HEK293T (cell line): ENCODE measurements around the gene METTL6.

ENCODE experiments used
- CTCF ChIA-PET: fragments of 350-600 bp; formaldehyde crosslinking; extraction: SDS; loops from one replicate; lab custom pipeline; 2021; ENCODE audit warnings: antibody characterized with exemption, inconsistent platforms; lab: Yijun Ruan, JAX
- POLR2A ChIA-PET: fragments of 350-600 bp; formaldehyde crosslinking; extraction: SDS; loops from one replicate; lab custom pipeline; 2020; ENCODE audit warnings: antibody characterized with exemption, inconsistent platforms; lab: Yijun Ruan, JAX
- DNase-seq: peaks from one replicate; pipeline ENCODE4 v3.0.0; 2012; ENCODE audit warnings: mixed read lengths; ENCODE audit errors: extremely low spot score
- ARNT ChIP-seq: fragments of 450-650 bp; IDR thresholded peaks from 2 replicates; pipeline ENCODE4 v1.6.1; 2017; ENCODE audit warnings: mild to moderate bottlenecking
- BHLHE40 ChIP-seq: fragments of 450-650 bp; IDR thresholded peaks from 2 replicates; pipeline ENCODE4 v1.6.1; 2016; ENCODE audit warnings: mild to moderate bottlenecking, moderate library complexity, borderline replicate concordance
- CTBP1 ChIP-seq: fragments of 450-650 bp; IDR thresholded peaks from 2 replicates; pipeline ENCODE4 v1.6.1; 2016; ENCODE audit warnings: borderline replicate concordance
- ELF4 ChIP-seq: fragments of 450-650 bp; IDR thresholded peaks from 2 replicates; pipeline ENCODE4 v1.6.1; 2017; ENCODE audit warnings: antibody characterized with exemption
- FOXA1 ChIP-seq: fragments of 450-650 bp; IDR thresholded peaks from 2 replicates; pipeline ENCODE4 v1.6.1; 2016; ENCODE audit warnings: mild to moderate bottlenecking
- FOXK2 ChIP-seq: fragments of 450-650 bp; IDR thresholded peaks from 2 replicates; pipeline ENCODE4 v1.6.1; 2016; ENCODE audit warnings: mild to moderate bottlenecking
- FOXM1 ChIP-seq: fragments of 450-650 bp; IDR thresholded peaks from 2 replicates; pipeline ENCODE4 v1.6.1; 2017; ENCODE audit warnings: mild to moderate bottlenecking, borderline replicate concordance
- HDGF ChIP-seq: fragments of 450-650 bp; IDR thresholded peaks from 2 replicates; pipeline ENCODE4 v1.6.1; 2017; ENCODE audit warnings: antibody characterized with exemption, borderline replicate concordance
- L3MBTL2 ChIP-seq: fragments of 450-650 bp; conservative IDR thresholded peaks from 2 replicates; pipeline ENCODE4 v1.6.1; 2016; ENCODE audit warnings: mild to moderate bottlenecking
- LEF1 ChIP-seq: fragments of 450-650 bp; IDR thresholded peaks from 2 replicates; pipeline ENCODE4 v1.6.1; 2017; ENCODE audit warnings: mild to moderate bottlenecking, borderline replicate concordance
- NFRKB ChIP-seq: fragments of 450-650 bp; IDR thresholded peaks from 2 replicates; pipeline ENCODE4 v1.6.1; 2016; ENCODE audit warnings: mild to moderate bottlenecking, moderate library complexity
- SP1 ChIP-seq: fragments of 450-650 bp; IDR thresholded peaks from 2 replicates; pipeline ENCODE4 v1.6.1; 2017
- SUZ12 ChIP-seq: fragments of 450-650 bp; IDR thresholded peaks from 2 replicates; pipeline ENCODE4 v1.6.1; 2016; ENCODE audit warnings: mild to moderate bottlenecking
- TARDBP ChIP-seq: fragments of 450-650 bp; IDR thresholded peaks from 2 replicates; pipeline ENCODE4 v1.6.1; 2016
- ZNF384 ChIP-seq: fragments of 450-650 bp; IDR thresholded peaks from 2 replicates; pipeline ENCODE4 v1.6.1; 2016
- TF ChIP-seq, protein P1 (sequence below): fragments of 450-650 bp; IDR thresholded peaks from 2 replicates; pipeline ENCODE4 v1.6.1; 2016

The METTL6 gene

DNA sequence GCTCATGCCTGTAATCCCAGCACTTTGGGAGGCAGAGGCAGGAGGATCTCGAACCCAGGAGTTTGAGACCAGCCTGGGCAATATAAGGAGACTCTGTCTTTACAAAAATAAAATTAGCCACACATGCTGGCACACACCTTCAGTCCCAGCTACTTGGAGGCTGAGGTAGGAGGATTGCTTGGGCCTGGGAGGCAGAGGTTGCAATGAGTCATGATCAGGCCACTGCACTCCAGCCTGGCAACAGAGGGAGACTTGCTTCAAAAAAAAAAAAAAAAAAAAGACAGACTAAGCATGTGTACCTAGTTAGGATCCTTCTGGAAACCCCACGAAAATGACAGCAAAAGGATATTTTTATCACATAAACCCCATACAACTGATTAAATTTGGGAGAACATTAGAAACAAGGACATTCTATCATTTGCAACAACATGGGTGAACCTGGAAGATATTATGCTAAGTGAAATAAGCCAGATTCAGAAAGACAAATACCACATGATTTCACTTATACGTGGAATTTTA, 44.9 kb downstream of the METTL6 start:
- TF ChIP-seq HDGF, result no peak
- TF ChIP-seq, protein P1, sequence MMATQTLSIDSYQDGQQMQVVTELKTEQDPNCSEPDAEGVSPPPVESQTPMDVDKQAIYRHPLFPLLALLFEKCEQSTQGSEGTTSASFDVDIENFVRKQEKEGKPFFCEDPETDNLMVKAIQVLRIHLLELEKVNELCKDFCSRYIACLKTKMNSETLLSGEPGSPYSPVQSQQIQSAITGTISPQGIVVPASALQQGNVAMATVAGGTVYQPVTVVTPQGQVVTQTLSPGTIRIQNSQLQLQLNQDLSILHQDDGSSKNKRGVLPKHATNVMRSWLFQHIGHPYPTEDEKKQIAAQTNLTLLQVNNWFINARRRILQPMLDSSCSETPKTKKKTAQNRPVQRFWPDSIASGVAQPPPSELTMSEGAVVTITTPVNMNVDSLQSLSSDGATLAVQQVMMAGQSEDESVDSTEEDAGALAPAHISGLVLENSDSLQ, result no peak
- TF ChIP-seq LEF1, result no peak
- TF ChIP-seq TARDBP, result no peak
- TF ChIP-seq FOXM1, result no peak
- TF ChIP-seq L3MBTL2, result no peak
- no peak for TF ChIP-seq ZNF384
- no peak for TF ChIP-seq NFRKB
- TF ChIP-seq SUZ12, result no peak
- TF ChIP-seq SP1, result no peak
- no peak for TF ChIP-seq ARNT
- no peak for TF ChIP-seq FOXK2
- no peak for TF ChIP-seq ELF4
- TF ChIP-seq CTBP1, result no peak
- POLR2A ChIA-PET, result no interaction called here
- CTCF ChIA-PET, result no interaction called here
- DNase-seq, result no peak

DNA sequence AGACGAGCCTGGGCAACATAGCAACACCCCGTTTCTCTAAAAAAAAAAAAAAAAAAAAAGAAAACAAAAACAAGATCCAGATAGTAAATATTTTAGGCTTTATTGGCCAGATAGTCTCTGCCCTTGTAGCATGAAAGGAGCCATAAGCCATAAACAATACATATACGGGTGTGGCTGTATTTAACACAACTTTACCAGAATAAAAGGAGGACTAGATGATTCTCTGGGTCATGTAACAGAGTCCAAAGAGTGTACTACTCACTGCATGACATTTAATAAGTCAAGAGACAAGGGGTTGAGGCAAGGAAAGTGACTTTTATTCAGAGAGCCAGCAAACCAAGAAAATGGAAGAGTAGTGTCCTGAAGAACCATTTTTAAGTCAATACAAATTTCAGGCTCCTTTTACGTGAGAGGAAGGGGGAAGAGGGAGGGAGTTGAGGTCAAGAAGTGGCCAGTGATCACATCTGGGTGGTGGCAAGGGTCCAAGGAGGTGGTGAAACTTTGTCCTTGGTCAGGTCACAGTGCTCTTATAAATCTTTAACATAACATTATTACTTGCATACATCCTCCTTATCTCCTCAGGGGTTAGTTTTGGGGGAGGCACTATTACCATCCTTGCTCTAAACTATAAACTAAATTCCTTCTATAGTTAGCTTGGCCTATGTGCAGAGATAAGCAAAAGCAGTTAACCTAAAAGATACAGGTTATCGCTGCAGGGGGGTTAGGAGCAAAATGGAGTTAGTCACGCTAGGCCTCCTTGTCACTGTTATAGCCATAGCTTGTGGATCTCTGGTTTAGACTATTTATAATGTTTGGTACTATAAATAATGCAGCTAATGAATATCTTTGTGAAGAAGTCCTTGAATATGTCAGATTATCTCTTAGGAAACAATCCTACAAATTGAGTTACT, 46.1 kb downstream of the METTL6 start:
- no peak for DNase-seq
- TF ChIP-seq HDGF, result no peak
- TF ChIP-seq SUZ12, result no peak
- TF ChIP-seq CTBP1, result no peak
- TF ChIP-seq L3MBTL2, result no peak
- TF ChIP-seq ZNF384, result no peak
- TF ChIP-seq FOXM1, result no peak
- TF ChIP-seq ELF4, result no peak
- no peak for TF ChIP-seq FOXK2
- TF ChIP-seq FOXA1, result no peak
- no peak for TF ChIP-seq ARNT
- TF ChIP-seq BHLHE40, result no peak
- ChIA-PET CTCF (interaction anchor here (0.7 to 0.9 kb wide), 2 partner anchors 15 to 115 kb away, joined by 4 to 5 read pairs; no protein-coding TSS in a partner anchor), POLR2A (no interaction called here)

DNA sequence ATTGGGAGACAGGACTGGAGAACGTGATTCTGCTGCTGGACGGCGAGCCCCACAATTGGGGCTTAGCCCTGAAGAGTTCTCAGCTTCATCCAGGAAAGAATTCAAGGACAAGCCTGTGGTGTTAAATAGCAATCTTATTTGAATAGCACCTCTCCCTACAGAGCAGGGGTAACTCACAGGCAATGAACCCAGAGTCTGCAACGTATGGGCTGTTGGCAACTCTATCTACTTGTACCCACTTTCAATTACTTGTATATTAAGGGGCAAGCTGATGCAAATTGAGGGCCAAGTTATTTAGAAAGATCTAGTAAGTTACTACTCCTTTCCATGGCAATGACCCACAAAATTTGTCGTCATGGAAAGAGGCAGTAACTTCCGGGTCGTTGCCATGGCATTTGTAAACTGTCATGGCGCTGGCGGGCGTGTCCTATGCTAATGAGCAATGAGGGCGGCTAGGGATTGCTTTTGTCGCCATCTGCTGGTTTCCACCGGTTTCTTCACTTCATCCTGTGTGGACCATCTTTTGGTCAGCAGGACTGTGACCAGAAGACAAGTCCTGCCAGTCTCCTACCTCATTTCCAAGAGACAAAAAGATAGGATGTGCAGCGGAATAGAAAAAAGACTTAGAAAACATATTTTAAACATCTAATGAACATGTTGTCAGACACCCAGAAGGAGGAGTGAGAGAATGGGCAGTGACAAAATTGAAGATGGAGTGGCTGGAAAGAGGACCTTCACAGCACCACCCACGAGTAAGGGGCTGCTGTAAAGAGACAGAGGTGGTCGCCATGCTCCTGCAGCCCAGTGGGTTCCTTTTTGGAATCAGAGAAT, 49.2 kb downstream of the METTL6 start:
- DNase-seq, result peak; percentile 77
- TF ChIP-seq ARNT, result no peak
- TF ChIP-seq, protein P1, result peak; percentile 60
- TF ChIP-seq FOXA1, result no peak
- TF ChIP-seq SUZ12, result no peak
- no peak for TF ChIP-seq ZNF384
- TF ChIP-seq TARDBP, result no peak
- TF ChIP-seq NFRKB, result no peak
- TF ChIP-seq LEF1, result no peak
- no peak for TF ChIP-seq SP1
- no peak for TF ChIP-seq FOXM1
- peak; percentile 27; the same call in 1 of the 2 replicates for TF ChIP-seq ELF4
- TF ChIP-seq L3MBTL2, result no peak
- TF ChIP-seq BHLHE40, result no peak
- TF ChIP-seq HDGF, result no peak
- no peak for TF ChIP-seq FOXK2
- no peak for TF ChIP-seq CTBP1
- ChIA-PET POLR2A (no interaction called here), CTCF (interaction anchor here (0.9 kb wide), 1 partner anchor 110 kb away, joined by 4 read pairs; no protein-coding TSS in a partner anchor)

DNA sequence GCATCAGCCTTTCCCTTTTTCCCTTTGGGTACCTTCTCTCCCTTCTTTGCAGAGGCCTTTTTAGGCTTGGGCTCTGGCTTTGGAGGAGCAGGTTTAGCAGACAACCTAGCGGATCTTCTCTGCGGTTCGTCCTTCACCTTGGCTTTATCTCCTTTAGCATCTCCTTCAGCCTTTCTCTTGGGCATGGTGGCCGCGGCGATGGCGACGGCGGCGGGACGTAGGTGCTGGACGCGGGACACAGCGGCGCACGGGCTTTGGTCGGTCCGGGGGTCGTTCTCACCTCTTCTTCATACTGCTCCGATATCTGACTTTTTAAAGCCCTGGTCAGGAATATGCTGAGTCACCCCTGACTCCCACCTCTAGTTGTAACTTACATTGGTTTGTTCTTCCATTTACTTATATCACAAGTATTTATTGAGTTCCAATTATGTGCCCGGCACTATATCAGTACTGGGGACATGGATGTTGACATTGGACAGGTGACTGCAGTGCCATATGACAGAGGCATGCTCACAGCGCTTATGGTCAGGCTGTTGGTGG, 51.8 kb downstream of the METTL6 start:
- DNase-seq, result no peak
- TF ChIP-seq, protein P1, result no peak
- no peak for TF ChIP-seq ELF4
- no peak for TF ChIP-seq SUZ12
- TF ChIP-seq FOXM1, result no peak
- TF ChIP-seq L3MBTL2, result no peak
- no peak for TF ChIP-seq CTBP1
- TF ChIP-seq FOXA1, result no peak
- TF ChIP-seq HDGF, result no peak
- no peak for TF ChIP-seq ZNF384
- TF ChIP-seq FOXK2, result no peak
- no peak for TF ChIP-seq LEF1
- TF ChIP-seq ARNT, result no peak
- no peak for TF ChIP-seq SP1
- TF ChIP-seq TARDBP, result no peak
- no peak for TF ChIP-seq BHLHE40
- CTCF ChIA-PET, result no interaction called here
- POLR2A ChIA-PET, result no interaction called here

DNA sequence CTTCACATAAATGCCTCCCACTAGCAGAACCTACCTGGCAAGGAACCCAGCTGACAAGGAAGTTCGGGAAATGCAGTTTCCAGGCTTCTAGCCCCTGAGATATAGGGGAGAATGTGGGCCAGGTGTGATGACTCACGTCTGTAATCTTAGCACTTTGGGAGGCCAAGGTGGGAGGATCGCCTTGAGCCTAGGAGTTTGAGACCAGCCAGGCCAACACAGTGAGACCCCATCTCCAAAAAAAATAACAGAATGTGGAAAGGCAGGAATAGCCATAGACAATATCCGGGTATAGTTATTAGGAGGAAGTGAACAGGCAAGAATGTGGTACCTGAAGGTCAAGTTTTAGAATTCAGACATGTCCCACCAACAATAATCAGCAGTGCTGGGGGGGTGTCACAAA, 54.4 kb downstream of the METTL6 start:
- CTCF ChIA-PET, result no interaction called here
- no peak for DNase-seq
- POLR2A ChIA-PET, result no interaction called here
- TF ChIP-seq ELF4 (no peak), CTBP1 (no peak), SP1 (no peak), FOXK2 (no peak), TARDBP (no peak), SUZ12 (no peak)
